Right atrium auricular region (tissue), 2 donors: ENCODE measurements around the gene TWF2. TPM values are rescaled to one million over a fixed set of nuclear protein-coding genes. Genes with fewer than 3 reads are reported as not detected.
A peak's percentile ranks its signal among the peaks of the same experiment; 100 is the strongest.

ENCODE experiments used
- DNase-seq: peaks from one replicate; pipeline ENCODE4 v3.0.0-alpha.2; 2019; ENCODE audit warnings: low spot score
- H3K27ac ChIP-seq, 2 donors: fragments of 200-600 bp; sonication (generic); 1 replicate in 1 of 2; 2 replicates in 1 of 2; pipeline ENCODE4 v1.5.1; 2016 to 2019
- H3K27me3 ChIP-seq, 2 donors: fragments of 200-600 bp; sonication (generic); one replicate each; pipeline versions ENCODE4 v1.5.1 to v1.6.0; 2017 to 2019
- H3K36me3 ChIP-seq: fragments of 200-600 bp; sonication (generic); one replicate; pipeline ENCODE4 v1.5.1; 2016
- H3K4me1 ChIP-seq, 2 donors: fragments of 200-600 bp; sonication (generic); one replicate each; pipeline versions ENCODE4 v1.5.1 to v1.6.0; 2017 to 2019
- H3K4me3 ChIP-seq, 2 donors: fragments of 200-600 bp; sonication (generic); 1 replicate in 1 of 2; 2 replicates in 1 of 2; pipeline ENCODE4 v1.5.1; 2017 to 2019; ENCODE audit warnings: mild to moderate bottlenecking in 1 of 2, moderate library complexity in 1 of 2
- H3K9me3 ChIP-seq, 2 donors: fragments of 200-600 bp; sonication (generic); one replicate each; pipeline ENCODE4 v1.5.1; 2019
- CTCF ChIP-seq, 2 donors: fragments of 200-600 bp; sonication (generic); IDR thresholded peaks; one replicate each; pipeline ENCODE4 v1.5.1; 2019; ENCODE audit warnings: antibody characterized with exemption in 2 of 2
- total RNA-seq, 2 donors: library from RNA; depleted of rRNA; stranded (reverse); fragments of >200 nt; gene quantifications; one replicate each; pipeline ENCODE4 v1.1.0, GENCODE V29; 2016

Gene TWF2
- total RNA-seq, 2 donors from 2014 or later: 54.4 to 58.6 TPM

GRCh38 chr3:52197842-52198625, 40.9 kb downstream of the TWF2 start, which contains the start of gene ALAS1:
ALAS1 (plus strand) TSS chr3:52198160; CDS start chr3:52199242, 1,082 bp downstream.
- TF ChIP-seq CTCF (IDR thresholded peaks at IDR 0.05): peak in 1 of 2 donors; percentile 29
- H3K4me1 ChIP-seq: peaks cover 0 to 65% of the 10 kb centered on the region in 2 donors
- peak; percentile 94 for DNase-seq
- H3K9me3 ChIP-seq: no peaks in the 10 kb centered on the region
- peak within 1 kb of the TSS; percentile 88 to 99 for H3K4me3 ChIP-seq
- H3K36me3 ChIP-seq: peaks cover 20% of the 10 kb centered on the region
- peak within 1 kb of the TSS; percentile 87 to 93 for H3K27ac ChIP-seq
- H3K27me3 ChIP-seq: no peaks in the 10 kb centered on the region

DNA sequence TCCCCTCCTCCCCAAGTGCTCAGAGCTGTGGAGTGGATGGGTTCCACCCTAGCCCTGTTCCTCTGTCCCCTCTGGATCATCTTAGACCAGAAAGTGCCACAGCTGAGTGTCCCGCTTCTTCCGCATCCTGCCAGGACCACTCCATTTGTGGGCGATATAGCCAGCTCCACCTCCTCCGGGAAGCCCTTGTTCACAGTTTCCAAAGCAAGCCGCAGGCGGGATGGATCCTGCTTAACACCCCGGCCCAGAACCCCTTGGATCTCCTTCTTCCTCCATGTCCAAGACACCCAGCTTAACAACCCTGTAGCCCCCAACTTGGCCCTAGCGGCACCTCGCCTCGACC, 41.5 kb downstream of the TWF2 start:
- Histone ChIP-seq H3K4me1 (peaks cover 0 to 63% of the 10 kb centered on the region in 2 donors), H3K27ac (peak overlapping the region; percentile 87 to 93), H3K36me3 (peaks cover 14% of the 10 kb centered on the region), H3K4me3 (peak overlapping the region; percentile 88 to 99), H3K9me3 (no peaks in the 10 kb centered on the region), H3K27me3 (no peaks in the 10 kb centered on the region)
- DNase-seq: no peak
- TF ChIP-seq CTCF (IDR thresholded peaks at IDR 0.05): no peak

DNA sequence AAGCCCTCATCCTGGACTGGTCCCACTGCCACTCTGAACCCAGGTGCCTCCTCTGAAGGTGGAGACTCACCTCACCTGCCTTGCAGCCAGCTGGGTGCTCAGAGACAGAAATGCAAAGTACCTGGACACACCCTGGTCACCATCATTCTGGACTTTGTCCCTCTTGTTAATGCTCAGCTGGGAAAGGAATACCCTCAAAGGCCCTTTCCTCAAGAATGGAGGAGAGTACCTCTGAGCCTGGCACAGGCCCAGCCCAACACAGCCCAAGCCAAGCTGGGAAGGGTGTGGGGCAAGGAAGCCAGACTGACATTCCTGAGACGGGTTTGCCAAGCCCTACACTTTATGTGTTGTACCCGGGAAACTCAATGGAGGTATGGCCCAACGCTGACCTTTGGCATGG, 42.0 kb downstream of the TWF2 start:
- Histone ChIP-seq H3K36me3 (peaks cover 9% of the 10 kb centered on the region), H3K4me1 (peaks cover 0 to 61% of the 10 kb centered on the region in 2 donors), H3K9me3 (no peaks in the 10 kb centered on the region), H3K27me3 (no peaks in the 10 kb centered on the region), H3K27ac (peak overlapping the region in 1 of 2 donors; percentile 93), H3K4me3 (no peak overlapping the region)
- no peak for DNase-seq
- no peak for TF ChIP-seq CTCF (IDR thresholded peaks at IDR 0.05)

DNA sequence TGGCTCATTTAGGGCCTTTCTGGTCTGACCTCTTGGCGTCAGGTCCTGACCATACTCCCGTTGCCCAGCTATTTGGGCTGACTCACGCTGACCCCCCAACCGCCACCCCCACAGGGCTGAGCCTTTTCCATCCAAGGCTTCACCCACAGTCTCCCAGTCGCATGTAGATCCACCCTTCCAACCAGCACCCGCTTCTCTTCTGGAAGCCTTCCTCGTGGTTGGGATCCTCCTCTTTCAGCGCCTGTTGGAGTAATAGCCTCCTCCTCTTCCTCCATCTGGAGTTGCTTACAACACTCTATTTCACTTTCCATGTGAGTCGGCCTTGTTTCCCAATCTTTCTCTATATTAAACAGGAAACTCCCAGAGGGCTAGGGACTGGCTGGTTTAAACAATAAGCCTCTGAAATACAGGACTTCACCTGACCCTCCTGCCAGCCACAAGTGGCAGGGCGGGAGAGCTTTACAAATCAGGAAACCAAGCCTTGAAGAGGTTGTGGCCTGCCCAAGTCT, 43.1 kb downstream of the TWF2 start:
- peak overlapping the region; percentile 23 to 66 for H3K27ac ChIP-seq
- peaks cover 0 to 54% of the 10 kb centered on the region in 2 donors for H3K4me1 ChIP-seq
- DNase-seq: no peak

GRCh38 chr3:52195291-52195597, 43.7 kb downstream of the TWF2 start:
- DNase-seq: no peak
- Histone ChIP-seq H3K27me3 (no peaks in the 10 kb centered on the region), H3K27ac (peak overlapping the region in 1 of 2 donors; percentile 23), H3K4me1 (peaks cover 0 to 55% of the 10 kb centered on the region in 2 donors), H3K4me3 (no peak overlapping the region), H3K9me3 (no peaks in the 10 kb centered on the region), H3K36me3 (no peaks in the 10 kb centered on the region)
- TF ChIP-seq CTCF (IDR thresholded peaks at IDR 0.05): no peak

More for the DNA sequence above, 43.1 kb downstream of the TWF2 start:
- Histone ChIP-seq H3K9me3 (no peaks in the 10 kb centered on the region), H3K36me3 (no peaks in the 10 kb centered on the region), H3K4me3 (no peak overlapping the region), H3K27me3 (no peaks in the 10 kb centered on the region)
- TF ChIP-seq CTCF (IDR thresholded peaks at IDR 0.05): no peak
